ENCODE data around the gene VPS13C. TPM values are rescaled to one million over a fixed set of nuclear protein-coding genes. Genes with fewer than 3 reads are reported as not detected.

VPS13C gene
- total RNA-seq, 2 donors from 2014 or later, result 116 to 127 TPM

- no peaks in the 10 kb centered on the region for H3K27me3 Mint-ChIP-seq
- H3K9me3 ChIP-seq (ENCODE audit: control insufficient read depth, low read length, poor library complexity, severe bottlenecking), result no peaks in the 10 kb centered on the region
- H3K27ac Mint-ChIP-seq, result no peak overlapping the region
- ATAC-seq (no peak), DNase-seq (no peak)
- H3K4me3 Mint-ChIP-seq, result no peak overlapping the region
- peaks cover 9% of the 10 kb centered on the region for H3K36me3 Mint-ChIP-seq (ENCODE audit: low read depth)
- H3K4me1 Mint-ChIP-seq, result peaks cover 6% of the 10 kb centered on the region
Observed at GRCh38 chr15:61935493-61935892, 124.8 kb downstream of the VPS13C start.

GRCh38 chr15:61929452-61929851 is 130.8 kb downstream of the VPS13C start:
- DNase-seq, result no peak
- Mint-ChIP-seq H3K36me3 (ENCODE audit: low read depth) (peaks cover 9% of the 10 kb centered on the region), H3K4me3 (no peak overlapping the region), H3K4me1 (no peaks in the 10 kb centered on the region), H3K27me3 (no peaks in the 10 kb centered on the region), H3K27ac (no peak overlapping the region)
- no peaks in the 10 kb centered on the region for H3K9me3 ChIP-seq (ENCODE audit: control insufficient read depth, low read length, poor library complexity, severe bottlenecking)
- no peak for ATAC-seq

- H3K4me1 Mint-ChIP-seq, result no peaks in the 10 kb centered on the region
- no peaks in the 10 kb centered on the region for H3K9me3 ChIP-seq (ENCODE audit: control insufficient read depth, low read length, poor library complexity, severe bottlenecking)
- no peaks in the 10 kb centered on the region for H3K27me3 Mint-ChIP-seq
- no peak overlapping the region for H3K27ac Mint-ChIP-seq
- DNase-seq, result no peak
- peaks cover 3% of the 10 kb centered on the region for H3K36me3 Mint-ChIP-seq (ENCODE audit: low read depth)
- H3K4me3 Mint-ChIP-seq, result peak overlapping the region; percentile 31
- ATAC-seq, result no peak
Observed at GRCh38 chr15:61923173-61923572, 137.1 kb downstream of the VPS13C start.

GRCh38 chr15:61921093-61921492 is 139.2 kb downstream of the VPS13C start:
- H3K36me3 Mint-ChIP-seq (ENCODE audit: low read depth), result peaks cover 11% of the 10 kb centered on the region

GRCh38 chr15:61917457-61917856 is 142.8 kb downstream of the VPS13C start:
- H3K9me3 ChIP-seq (ENCODE audit: control insufficient read depth, low read length, poor library complexity, severe bottlenecking), result no peaks in the 10 kb centered on the region
- DNase-seq, result no peak
- no peak for ATAC-seq
- H3K4me3 Mint-ChIP-seq, result no peak overlapping the region
- peaks cover 9% of the 10 kb centered on the region for H3K4me1 Mint-ChIP-seq
- H3K36me3 Mint-ChIP-seq (ENCODE audit: low read depth), result peaks cover 16% of the 10 kb centered on the region
- H3K27me3 Mint-ChIP-seq, result no peaks in the 10 kb centered on the region
- H3K27ac Mint-ChIP-seq, result peak overlapping the region; percentile 24

More at GRCh38 chr15:61921093-61921492, 139.2 kb downstream of the VPS13C start:
- no peak for ATAC-seq
- peaks cover 7% of the 10 kb centered on the region for H3K4me1 Mint-ChIP-seq
- H3K27ac Mint-ChIP-seq, result no peak overlapping the region
- no peaks in the 10 kb centered on the region for H3K9me3 ChIP-seq (ENCODE audit: control insufficient read depth, low read length, poor library complexity, severe bottlenecking)
- no peaks in the 10 kb centered on the region for H3K27me3 Mint-ChIP-seq
- no peak overlapping the region for H3K4me3 Mint-ChIP-seq
- DNase-seq, result no peak

- no peak for ATAC-seq
- H3K9me3 ChIP-seq (ENCODE audit: control insufficient read depth, low read length, poor library complexity, severe bottlenecking), result peaks cover 1% of the 10 kb centered on the region
- Mint-ChIP-seq H3K36me3 (ENCODE audit: low read depth) (peaks cover 16% of the 10 kb centered on the region), H3K4me1 (peaks cover 9% of the 10 kb centered on the region), H3K27ac (no peak overlapping the region), H3K4me3 (no peak overlapping the region), H3K27me3 (no peaks in the 10 kb centered on the region)
- DNase-seq, result no peak
Observed at GRCh38 chr15:61916104-61916503, 144.1 kb downstream of the VPS13C start.

- Mint-ChIP-seq H3K36me3 (ENCODE audit: low read depth) (peaks cover 16% of the 10 kb centered on the region), H3K27ac (no peak overlapping the region)
- DNase-seq, result no peak
Observed at GRCh38 chr15:61915640-61916039, 144.6 kb downstream of the VPS13C start.

GRCh38 chr15:61910839-61911369 is 149.3 kb downstream of the VPS13C start:
- ATAC-seq, result no peak
- peaks cover 7% of the 10 kb centered on the region for H3K4me1 Mint-ChIP-seq
- H3K9me3 ChIP-seq (ENCODE audit: control insufficient read depth, low read length, poor library complexity, severe bottlenecking), result peaks cover 5% of the 10 kb centered on the region
- H3K27me3 Mint-ChIP-seq, result no peaks in the 10 kb centered on the region
- peaks cover 12% of the 10 kb centered on the region for H3K36me3 Mint-ChIP-seq (ENCODE audit: low read depth)
- no peak for DNase-seq
- no peak overlapping the region for H3K4me3 Mint-ChIP-seq
- H3K27ac Mint-ChIP-seq, result no peak overlapping the region

More at GRCh38 chr15:61915640-61916039, 144.6 kb downstream of the VPS13C start:
- peaks cover 9% of the 10 kb centered on the region for H3K4me1 Mint-ChIP-seq
- ATAC-seq, result no peak
- no peaks in the 10 kb centered on the region for H3K27me3 Mint-ChIP-seq
- peaks cover 5% of the 10 kb centered on the region for H3K9me3 ChIP-seq (ENCODE audit: control insufficient read depth, low read length, poor library complexity, severe bottlenecking)
- H3K4me3 Mint-ChIP-seq, result no peak overlapping the region

- H3K4me3 Mint-ChIP-seq, result no peak overlapping the region
Observed at GRCh38 chr15:61908241-61908640, 152.0 kb downstream of the VPS13C start.

GRCh38 chr15:61907753-61908086 is 152.5 kb downstream of the VPS13C start:
- peaks cover 5% of the 10 kb centered on the region for H3K9me3 ChIP-seq (ENCODE audit: control insufficient read depth, low read length, poor library complexity, severe bottlenecking)
- Mint-ChIP-seq H3K36me3 (ENCODE audit: low read depth) (peaks cover 20% of the 10 kb centered on the region), H3K4me1 (peaks cover 10% of the 10 kb centered on the region), H3K27ac (no peak overlapping the region), H3K27me3 (no peaks in the 10 kb centered on the region), H3K4me3 (no peak overlapping the region)
- DNase-seq (no peak), ATAC-seq (no peak)

More at GRCh38 chr15:61908241-61908640, 152.0 kb downstream of the VPS13C start:
- Mint-ChIP-seq H3K27me3 (no peaks in the 10 kb centered on the region), H3K27ac (no peak overlapping the region), H3K36me3 (ENCODE audit: low read depth) (peaks cover 16% of the 10 kb centered on the region), H3K4me1 (peaks cover 10% of the 10 kb centered on the region)
- ATAC-seq (no peak), DNase-seq (no peak)
- H3K9me3 ChIP-seq (ENCODE audit: control insufficient read depth, low read length, poor library complexity, severe bottlenecking), result peaks cover 5% of the 10 kb centered on the region

- H3K9me3 ChIP-seq (ENCODE audit: control insufficient read depth, low read length, poor library complexity, severe bottlenecking), result peaks cover 5% of the 10 kb centered on the region
- no peak for DNase-seq
- no peak overlapping the region for H3K4me3 Mint-ChIP-seq
- peak overlapping the region; percentile 47 for H3K27ac Mint-ChIP-seq
- H3K36me3 Mint-ChIP-seq (ENCODE audit: low read depth), result peaks cover 24% of the 10 kb centered on the region
- H3K4me1 Mint-ChIP-seq, result peaks cover 10% of the 10 kb centered on the region
- no peaks in the 10 kb centered on the region for H3K27me3 Mint-ChIP-seq
- no peak for ATAC-seq
Observed at GRCh38 chr15:61906961-61907752, 153.1 kb downstream of the VPS13C start.

- Mint-ChIP-seq H3K4me3 (no peak overlapping the region), H3K27me3 (no peaks in the 10 kb centered on the region), H3K27ac (no peak overlapping the region), H3K4me1 (peaks cover 6% of the 10 kb centered on the region), H3K36me3 (ENCODE audit: low read depth) (peaks cover 6% of the 10 kb centered on the region)
- ATAC-seq, result no peak
- H3K9me3 ChIP-seq (ENCODE audit: control insufficient read depth, low read length, poor library complexity, severe bottlenecking), result peaks cover 15% of the 10 kb centered on the region
- no peak for DNase-seq
Observed at GRCh38 chr15:61893146-61893545, 167.1 kb downstream of the VPS13C start.

- no peak for DNase-seq
- Mint-ChIP-seq H3K4me1 (peaks cover 6% of the 10 kb centered on the region), H3K27me3 (no peaks in the 10 kb centered on the region), H3K36me3 (ENCODE audit: low read depth) (peaks cover 6% of the 10 kb centered on the region), H3K27ac (no peak overlapping the region), H3K4me3 (no peak overlapping the region)
- H3K9me3 ChIP-seq (ENCODE audit: control insufficient read depth, low read length, poor library complexity, severe bottlenecking), result peaks cover 15% of the 10 kb centered on the region
- no peak for ATAC-seq
Observed at GRCh38 chr15:61892140-61892539, 168.1 kb downstream of the VPS13C start.

GRCh38 chr15:61890106-61890505 is 170.1 kb downstream of the VPS13C start:
- Mint-ChIP-seq H3K36me3 (ENCODE audit: low read depth) (peaks cover 6% of the 10 kb centered on the region), H3K4me3 (no peak overlapping the region), H3K27me3 (no peaks in the 10 kb centered on the region), H3K27ac (peak overlapping the region; percentile 64), H3K4me1 (peaks cover 8% of the 10 kb centered on the region)
- ATAC-seq, result no peak
- no peak for DNase-seq
- peaks cover 15% of the 10 kb centered on the region for H3K9me3 ChIP-seq (ENCODE audit: control insufficient read depth, low read length, poor library complexity, severe bottlenecking)
